ENCODE measurements around the gene PEMT. TPM values are rescaled to one million over a fixed set of nuclear protein-coding genes. Genes with fewer than 3 reads are reported as not detected.
"Not testable (repeated sequence)": the region's sequence is repeated elsewhere in the genome, so short reads cannot be mapped to it uniquely, and the experiment has no call there.

Gene PEMT
- total RNA-seq, 2 donors from 2014 or later = 27.8 to 37.7 TPM

- Histone ChIP-seq H3K36me3 (peaks cover 32% of the 10 kb centered on the region), H3K27ac (peak overlapping the region; percentile 95 to 96), H3K27me3 (no peaks in the 10 kb centered on the region), H3K4me1 (peaks cover 0 to 48% of the 10 kb centered on the region in 2 donors), H3K9me3 (no peaks in the 10 kb centered on the region), H3K4me3 (no peak overlapping the region)
- no peak for DNase-seq (ENCODE audit: low spot score)
- TF ChIP-seq CTCF (IDR thresholded peaks at IDR 0.05) = no peak
Observed at GRCh38 chr17:17492571-17492970, 98.9 kb downstream of the PEMT start.

GRCh38 chr17:17492085-17492484 is 99.4 kb downstream of the PEMT start:
- no peak for TF ChIP-seq CTCF (IDR thresholded peaks at IDR 0.05)
- Histone ChIP-seq H3K27me3 (no peaks in the 10 kb centered on the region), H3K9me3 (no peaks in the 10 kb centered on the region), H3K4me3 (no peak overlapping the region), H3K27ac (peak overlapping the region; percentile 95 to 96), H3K4me1 (peaks cover 0 to 44% of the 10 kb centered on the region in 2 donors), H3K36me3 (peaks cover 36% of the 10 kb centered on the region)
- no peak for DNase-seq (ENCODE audit: low spot score)

GRCh38 chr17:17491546-17491988 is 99.9 kb downstream of the PEMT start:
- DNase-seq (ENCODE audit: low spot score) = no peak
- Histone ChIP-seq H3K36me3 (peaks cover 36% of the 10 kb centered on the region), H3K4me1 (peaks cover 0 to 39% of the 10 kb centered on the region in 2 donors), H3K27me3 (no peaks in the 10 kb centered on the region), H3K9me3 (no peaks in the 10 kb centered on the region), H3K27ac (peak overlapping the region; percentile 95 to 96), H3K4me3 (no peak overlapping the region)
- TF ChIP-seq CTCF (IDR thresholded peaks at IDR 0.05) = no peak

GRCh38 chr17:17491031-17491471 is 100.5 kb downstream of the PEMT start:
- H3K27ac ChIP-seq = peak overlapping the region; percentile 95 to 96
- peaks cover 36% of the 10 kb centered on the region for H3K36me3 ChIP-seq

GRCh38 chr17:17487998-17488397 is 103.5 kb downstream of the PEMT start:
- no peak for DNase-seq (ENCODE audit: low spot score)
- Histone ChIP-seq H3K36me3 (peaks cover 36% of the 10 kb centered on the region), H3K27me3 (no peaks in the 10 kb centered on the region), H3K9me3 (no peaks in the 10 kb centered on the region), H3K4me1 (peaks cover 0 to 40% of the 10 kb centered on the region in 2 donors), H3K4me3 (no peak overlapping the region), H3K27ac (peak overlapping the region in 1 of 2 donors; percentile 29)
- no peak for TF ChIP-seq CTCF (IDR thresholded peaks at IDR 0.05)

More at GRCh38 chr17:17491031-17491471, 100.5 kb downstream of the PEMT start:
- no peak for TF ChIP-seq CTCF (IDR thresholded peaks at IDR 0.05)
- no peak for DNase-seq (ENCODE audit: low spot score)
- Histone ChIP-seq H3K27me3 (no peaks in the 10 kb centered on the region), H3K4me1 (peaks cover 0 to 37% of the 10 kb centered on the region in 2 donors), H3K9me3 (no peaks in the 10 kb centered on the region), H3K4me3 (no peak overlapping the region)

GRCh38 chr17:17486416-17486815 is 105.1 kb downstream of the PEMT start:
- H3K36me3 ChIP-seq = peaks cover 20% of the 10 kb centered on the region
- not testable (repeated sequence) for H3K4me3 ChIP-seq

More at GRCh38 chr17:17486416-17486815, 105.1 kb downstream of the PEMT start:
- H3K27me3 ChIP-seq; DNase-seq (ENCODE audit: low spot score); H3K9me3 ChIP-seq: not testable (repeated sequence)
- peak overlapping the region; percentile 73 to 78 for H3K27ac ChIP-seq
- H3K4me1 ChIP-seq = peaks cover 0 to 31% of the 10 kb centered on the region in 2 donors

All from right atrium auricular region (tissue), 2 donors.